ENCODE results near the gene GOLGA8K. TPM values are rescaled to one million over a fixed set of nuclear protein-coding genes. Genes with fewer than 3 reads are reported as not detected.
"Not testable (repeated sequence)": the region's sequence is repeated elsewhere in the genome, so short reads cannot be mapped to it uniquely, and the experiment has no call there.

GOLGA8K gene
- total RNA-seq, 1 experiment from 2014 or later, result 0.85 TPM

DNA sequence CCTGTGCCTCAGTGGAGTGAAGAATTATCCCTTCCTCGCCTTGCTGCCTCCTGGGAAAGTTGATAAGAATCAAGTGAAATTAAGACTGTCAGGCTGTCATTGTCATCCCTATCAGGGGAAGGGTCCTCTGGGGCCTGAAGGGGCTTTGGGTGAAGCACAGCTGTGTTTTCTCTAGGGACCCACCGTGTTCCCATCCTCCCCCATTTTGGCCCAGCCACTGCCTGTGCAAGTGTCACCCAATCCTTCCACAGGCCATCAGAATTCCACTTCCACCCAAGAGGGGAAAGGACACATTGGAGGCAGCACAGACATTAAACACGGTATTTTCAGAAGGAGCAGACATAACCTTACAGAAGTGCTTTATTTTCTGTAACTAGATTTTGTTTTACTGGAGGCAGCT lies 59.2 kb downstream of the GOLGA8K start:
- H3K79me2 ChIP-seq (ENCODE audit: insufficient read depth, low read length); H3K27me3 Mint-ChIP-seq (ENCODE audit: low read depth); H2BK15ac ChIP-seq (ENCODE audit: low read depth, low read length); H3K36me3 Mint-ChIP-seq (ENCODE audit: insufficient read depth in 1 of 3, low read depth in 3 of 3); H3K4me1 Mint-ChIP-seq; H3K23me2 ChIP-seq (ENCODE audit: insufficient read length, low read depth, low read length, poor library complexity, severe bottlenecking); H3K4ac ChIP-seq (ENCODE audit: low read depth, low read length); H3K14ac ChIP-seq (ENCODE audit: insufficient read depth, low read length); H3T11ph ChIP-seq (ENCODE audit: low read length); H3K79me1 ChIP-seq (ENCODE audit: insufficient read depth, low read depth, low read length, poor library complexity, severe bottlenecking); H3K4me1 ChIP-seq (ENCODE audit: insufficient read depth, low read length); H3K56ac ChIP-seq (ENCODE audit: insufficient read length, low read depth, low read length); H4K5ac ChIP-seq (ENCODE audit: insufficient read length, low read depth, low read length); H4K91ac ChIP-seq (ENCODE audit: insufficient read length, low read depth, low read length); H3K27ac Mint-ChIP-seq; H2BK20ac ChIP-seq (ENCODE audit: low read depth, low read length, poor library complexity, severe bottlenecking); H2AFZ ChIP-seq (ENCODE audit: low read length); H3K4me2 ChIP-seq (ENCODE audit: insufficient read depth, insufficient read length, low read length); H3K27ac ChIP-seq (ENCODE audit: insufficient read length, low read depth, low read length); H2BK12ac ChIP-seq (ENCODE audit: insufficient read length, low read depth, low read length); H3K9ac ChIP-seq (ENCODE audit: extremely low read depth, insufficient read length, low read length); H3K23ac ChIP-seq (ENCODE audit: insufficient read length, low read depth, low read length); H4K20me1 ChIP-seq (ENCODE audit: control insufficient read depth, insufficient read depth, insufficient read length); H3K9me3 Mint-ChIP-seq; H4K8ac ChIP-seq (replicated peaks; ENCODE audit: insufficient read length, low read depth, low read length); H3K9me3 ChIP-seq (ENCODE audit: control insufficient read depth, low read depth, low read length); H3K27me3 ChIP-seq (ENCODE audit: insufficient read depth, low read length); H2AK5ac ChIP-seq (ENCODE audit: insufficient read length, low read length); H3K4me3 Mint-ChIP-seq; DNase-seq; H3K18ac ChIP-seq (ENCODE audit: insufficient read length, low read depth, low read length); H2BK120ac ChIP-seq (ENCODE audit: low read depth, low read length, poor library complexity, severe bottlenecking); H2BK5ac ChIP-seq (ENCODE audit: insufficient read length, low read length): not testable (repeated sequence)
- WGBS (ENCODE audit: extremely low coverage, insufficient read length, low lambda C conversion rate), result no CpG with 5 or more reads among the region's 3 CpGs

Other genes with a start within 250 kb of the GOLGA8K start
- not detected in 2 replicates for gene GOLGA8O, start 52.3 kb upstream of the GOLGA8K start, total RNA-seq (2021)
- gene GOLGA8N, start 190.2 kb upstream of the GOLGA8K start, total RNA-seq (2021), result 0.50 and 0.57 TPM in 2 replicates
- gene ARHGAP11A, start 212.2 kb upstream of the GOLGA8K start, total RNA-seq (2021), result 94.2 and 94.4 TPM in 2 replicates
- 23.9 and 24.2 TPM in 2 replicates for gene SCG5, start 238.4 kb upstream of the GOLGA8K start, total RNA-seq (2021)